ENCODE data around the gene KCNQ1.

KCNQ1 gene

GRCh38 chr11:2524446-2525165 lies 79.8 kb downstream of the KCNQ1 start:
- Histone ChIP-seq H2AFZ (ENCODE audit: low read length, unreplicated experiment) (no peak overlapping the region), H3K36me3 (ENCODE audit: insufficient read depth, low read length) (no peaks in the 10 kb centered on the region), H3K79me2 (ENCODE audit: control insufficient read depth, insufficient read depth, low read length, unreplicated experiment) (no peaks in the 10 kb centered on the region), H3K4me1 (ENCODE audit: control insufficient read depth, insufficient read depth, low read length, unreplicated experiment) (no peaks in the 10 kb centered on the region), H3K27me3 (ENCODE audit: insufficient read depth, low read length) (peaks cover 9% of the 10 kb centered on the region), H3K4me3 (ENCODE audit: low read depth, low read length) (no peak overlapping the region), H3K27ac (ENCODE audit: low read depth, low read length) (no peak overlapping the region)

DNA sequence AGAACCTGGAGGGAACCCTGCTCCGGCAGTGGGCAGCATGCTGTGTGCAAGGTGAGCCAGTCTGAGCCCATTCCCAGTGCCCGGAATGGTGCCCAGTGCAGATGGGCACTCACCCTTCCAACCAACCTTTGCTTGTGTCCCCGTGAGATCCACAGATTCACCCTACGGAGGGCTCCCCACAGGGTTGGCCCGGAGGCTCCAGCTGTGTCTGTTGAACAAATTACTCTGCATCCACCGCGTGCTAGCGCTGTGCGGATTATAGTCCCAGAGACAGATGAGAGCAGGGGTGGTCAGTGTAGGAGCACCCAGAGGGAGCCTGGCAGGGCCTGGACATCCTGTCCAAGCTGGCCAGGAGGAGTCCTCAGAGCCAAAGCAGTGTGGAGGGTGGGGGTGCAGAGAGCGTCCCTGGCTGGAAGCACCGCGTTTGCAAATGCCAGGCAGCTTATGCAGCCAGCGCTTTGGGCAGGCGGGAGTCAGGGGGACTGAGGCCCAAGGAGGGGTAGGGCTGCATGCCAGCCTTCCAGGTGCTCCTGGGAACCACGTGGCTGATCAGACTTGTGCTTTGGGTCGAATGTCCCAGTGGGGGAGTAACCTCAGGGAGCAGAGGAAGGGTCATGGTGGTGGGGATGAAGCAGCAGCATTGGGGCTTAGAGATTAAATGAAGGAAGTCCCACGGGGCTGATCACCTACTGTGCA lies 80.5 kb downstream of the KCNQ1 start:
- H2AFZ ChIP-seq (ENCODE audit: low read length, unreplicated experiment) = no peak overlapping the region
- H3K79me2 ChIP-seq (ENCODE audit: control insufficient read depth, insufficient read depth, low read length, unreplicated experiment) = no peaks in the 10 kb centered on the region
- no peak overlapping the region for H3K4me3 ChIP-seq (ENCODE audit: low read depth, low read length)
- peaks cover 9% of the 10 kb centered on the region for H3K27me3 ChIP-seq (ENCODE audit: insufficient read depth, low read length)
- H3K36me3 ChIP-seq (ENCODE audit: insufficient read depth, low read length) = no peaks in the 10 kb centered on the region
- no peaks in the 10 kb centered on the region for H3K4me1 ChIP-seq (ENCODE audit: control insufficient read depth, insufficient read depth, low read length, unreplicated experiment)
- H3K27ac ChIP-seq (ENCODE audit: low read depth, low read length) = no peak overlapping the region

DNA sequence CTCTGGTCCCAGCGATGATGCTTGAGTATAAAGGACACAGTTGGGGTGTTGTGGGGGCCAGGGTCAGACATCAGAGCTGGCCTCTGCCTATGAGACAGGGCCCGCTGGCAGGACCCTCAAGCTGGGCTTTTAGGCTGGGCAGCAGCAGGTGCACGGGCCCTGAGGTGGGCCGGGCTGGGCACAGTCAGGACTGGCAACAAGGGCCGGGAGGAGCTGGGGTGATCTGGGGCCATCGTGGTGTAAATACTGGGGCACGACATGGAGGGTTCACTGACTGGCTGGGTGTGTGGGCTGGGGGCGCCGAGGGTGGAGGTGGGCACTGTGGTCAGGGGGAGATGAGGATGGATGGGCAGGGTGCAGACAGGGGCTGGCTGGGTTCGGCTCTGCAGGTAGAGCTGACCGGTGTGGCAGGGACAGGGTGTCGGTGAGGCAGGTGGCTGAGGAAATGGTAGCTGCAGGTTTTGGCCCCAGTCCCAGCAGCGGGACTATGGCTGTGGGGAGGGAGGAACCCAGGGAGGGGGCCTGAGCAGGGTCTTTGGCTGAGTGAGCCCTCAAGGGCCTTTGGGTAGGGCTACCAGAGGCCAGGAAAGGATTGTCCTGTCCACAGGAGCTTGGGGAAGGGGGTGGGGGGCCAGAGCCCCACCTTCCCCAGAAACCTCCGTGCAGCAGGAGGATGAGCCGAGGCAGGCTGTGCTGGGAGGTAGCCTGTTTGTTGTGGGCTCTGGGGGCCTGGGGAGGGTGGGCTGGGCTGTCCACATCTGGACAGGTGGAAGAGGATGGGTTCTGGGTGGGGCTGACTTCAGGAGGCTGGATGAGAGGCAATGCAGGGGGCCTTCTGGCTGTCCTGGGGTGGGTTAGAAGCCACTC lies 81.4 kb downstream of the KCNQ1 start:
- Histone ChIP-seq H3K79me2 (ENCODE audit: control insufficient read depth, insufficient read depth, low read length, unreplicated experiment) (no peaks in the 10 kb centered on the region), H3K4me1 (ENCODE audit: control insufficient read depth, insufficient read depth, low read length, unreplicated experiment) (no peaks in the 10 kb centered on the region), H3K27ac (ENCODE audit: low read depth, low read length) (no peak overlapping the region), H3K4me3 (ENCODE audit: low read depth, low read length) (peak overlapping the region; percentile 56; the same call in 1 of the 2 replicates), H3K36me3 (ENCODE audit: insufficient read depth, low read length) (no peaks in the 10 kb centered on the region), H2AFZ (ENCODE audit: low read length, unreplicated experiment) (no peak overlapping the region), H3K27me3 (ENCODE audit: insufficient read depth, low read length) (peaks cover 9% of the 10 kb centered on the region)

DNA sequence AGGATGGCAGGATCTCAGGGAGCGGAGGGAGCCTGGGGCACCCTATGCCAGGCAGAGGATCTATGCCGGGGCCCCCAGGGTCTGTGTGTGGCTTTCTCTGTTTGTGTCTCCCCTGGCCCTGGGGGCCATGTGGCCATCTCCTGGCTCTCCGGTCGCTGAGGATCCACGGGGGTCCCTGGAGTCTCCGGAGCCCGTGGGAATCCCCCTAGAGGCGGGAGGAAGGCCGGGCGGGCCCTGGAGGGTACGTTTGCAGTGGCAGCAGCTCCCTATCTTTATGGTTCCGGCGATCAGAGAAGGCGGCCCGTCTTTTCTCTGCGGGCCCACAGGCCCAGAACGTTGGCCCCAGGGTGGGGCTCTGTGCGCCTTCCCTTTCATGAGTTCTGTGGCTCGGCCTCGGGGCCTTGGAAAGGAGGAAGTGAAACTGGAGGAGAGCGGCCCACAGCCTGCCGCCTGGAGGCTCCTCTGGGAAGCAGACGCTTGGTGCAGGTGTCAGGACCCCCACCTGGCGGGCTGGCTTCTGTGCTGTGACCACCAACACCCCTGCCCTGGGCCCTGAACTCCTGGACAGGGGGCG lies 82.1 kb downstream of the KCNQ1 start:
- Histone ChIP-seq H3K79me2 (ENCODE audit: control insufficient read depth, insufficient read depth, low read length, unreplicated experiment) (no peaks in the 10 kb centered on the region), H3K4me1 (ENCODE audit: control insufficient read depth, insufficient read depth, low read length, unreplicated experiment) (no peaks in the 10 kb centered on the region), H3K27me3 (ENCODE audit: insufficient read depth, low read length) (peaks cover 9% of the 10 kb centered on the region), H2AFZ (ENCODE audit: low read length, unreplicated experiment) (peak overlapping the region; percentile 7), H3K36me3 (ENCODE audit: insufficient read depth, low read length) (no peaks in the 10 kb centered on the region), H3K27ac (ENCODE audit: low read depth, low read length) (no peak overlapping the region), H3K4me3 (ENCODE audit: low read depth, low read length) (peak overlapping the region; percentile 56; the same call in 1 of the 2 replicates)

DNA sequence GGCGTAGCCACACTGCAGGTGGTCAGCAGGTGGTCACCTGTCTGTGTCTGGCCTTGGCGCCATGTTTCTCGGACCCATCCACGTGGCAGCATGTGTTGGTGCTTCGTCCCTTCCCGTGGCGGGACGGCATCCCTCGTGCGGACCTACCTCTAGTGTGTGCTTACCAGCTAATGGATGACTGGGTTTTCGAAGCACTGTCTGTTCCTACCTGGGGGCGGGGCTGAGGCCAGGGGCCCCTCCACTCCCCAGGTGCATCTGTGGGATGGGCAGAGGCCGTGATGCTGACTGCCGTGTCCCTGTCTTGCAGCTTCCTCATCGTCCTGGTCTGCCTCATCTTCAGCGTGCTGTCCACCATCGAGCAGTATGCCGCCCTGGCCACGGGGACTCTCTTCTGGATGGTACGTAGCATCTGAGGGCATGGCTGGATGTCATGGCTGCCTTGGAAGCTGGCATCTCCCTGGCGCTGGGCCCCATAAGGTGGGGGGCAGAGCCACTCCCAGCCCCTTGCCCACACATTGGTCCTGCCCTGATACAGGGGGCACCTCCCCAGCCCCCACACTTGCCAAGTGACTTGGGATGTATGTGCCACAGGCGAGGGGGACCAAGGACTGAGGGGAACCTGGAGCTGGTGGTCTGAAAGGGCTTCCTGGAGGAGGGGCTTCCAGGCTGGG lies 82.9 kb downstream of the KCNQ1 start:
- H3K79me2 ChIP-seq (ENCODE audit: control insufficient read depth, insufficient read depth, low read length, unreplicated experiment) = no peaks in the 10 kb centered on the region
- no peak overlapping the region for H3K4me3 ChIP-seq (ENCODE audit: low read depth, low read length)
- no peaks in the 10 kb centered on the region for H3K4me1 ChIP-seq (ENCODE audit: control insufficient read depth, insufficient read depth, low read length, unreplicated experiment)
- H3K27me3 ChIP-seq (ENCODE audit: insufficient read depth, low read length) = peaks cover 7% of the 10 kb centered on the region
- no peak overlapping the region for H3K27ac ChIP-seq (ENCODE audit: low read depth, low read length)
- H2AFZ ChIP-seq (ENCODE audit: low read length, unreplicated experiment) = no peak overlapping the region
- H3K36me3 ChIP-seq (ENCODE audit: insufficient read depth, low read length) = no peaks in the 10 kb centered on the region

GRCh38 chr11:2528301-2529050 lies 83.7 kb downstream of the KCNQ1 start:
- H3K4me3 ChIP-seq (ENCODE audit: low read depth, low read length) = no peak overlapping the region
- peaks cover 6% of the 10 kb centered on the region for H3K4me1 ChIP-seq (ENCODE audit: control insufficient read depth, insufficient read depth, low read length, unreplicated experiment)
- H3K27me3 ChIP-seq (ENCODE audit: insufficient read depth, low read length) = peaks cover 5% of the 10 kb centered on the region; the same call in 1 of the 2 replicates
- H3K27ac ChIP-seq (ENCODE audit: low read depth, low read length) = no peak overlapping the region
- no peaks in the 10 kb centered on the region for H3K79me2 ChIP-seq (ENCODE audit: control insufficient read depth, insufficient read depth, low read length, unreplicated experiment)
- no peak overlapping the region for H2AFZ ChIP-seq (ENCODE audit: low read length, unreplicated experiment)
- no peaks in the 10 kb centered on the region for H3K36me3 ChIP-seq (ENCODE audit: insufficient read depth, low read length)

DNA sequence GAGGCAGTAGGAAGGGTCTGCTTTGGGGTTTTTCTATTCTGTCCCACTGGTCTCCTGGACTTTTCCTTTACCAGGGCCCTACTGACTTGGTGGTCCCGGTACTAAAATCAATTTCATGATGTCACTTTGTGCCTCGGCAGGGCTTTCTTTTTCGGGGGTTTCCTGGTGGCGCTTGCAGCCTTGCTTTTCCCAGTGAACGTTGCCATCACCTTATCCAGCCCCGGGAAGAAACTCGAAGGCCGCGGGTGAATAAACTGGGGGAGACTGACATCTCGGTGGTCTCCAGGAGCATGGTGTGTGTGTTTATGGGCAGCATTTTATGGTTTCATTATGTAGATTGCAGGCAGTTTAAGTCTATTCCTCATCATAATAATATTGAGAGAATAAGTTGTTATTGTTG lies 84.4 kb downstream of the KCNQ1 start:
- H3K36me3 ChIP-seq (ENCODE audit: insufficient read depth, low read length) = no peaks in the 10 kb centered on the region
- peaks cover 13% of the 10 kb centered on the region for H3K4me1 ChIP-seq (ENCODE audit: control insufficient read depth, insufficient read depth, low read length, unreplicated experiment)
- no peak overlapping the region for H3K4me3 ChIP-seq (ENCODE audit: low read depth, low read length)
- no peak overlapping the region for H2AFZ ChIP-seq (ENCODE audit: low read length, unreplicated experiment)
- H3K27me3 ChIP-seq (ENCODE audit: insufficient read depth, low read length) = peaks cover 5% of the 10 kb centered on the region; the same call in 1 of the 2 replicates
- no peak overlapping the region for H3K27ac ChIP-seq (ENCODE audit: low read depth, low read length)
- H3K79me2 ChIP-seq (ENCODE audit: control insufficient read depth, insufficient read depth, low read length, unreplicated experiment) = no peaks in the 10 kb centered on the region

- peaks cover 5% of the 10 kb centered on the region; the same call in 1 of the 2 replicates for H3K27me3 ChIP-seq (ENCODE audit: insufficient read depth, low read length)
- peaks cover 14% of the 10 kb centered on the region for H3K4me1 ChIP-seq (ENCODE audit: control insufficient read depth, insufficient read depth, low read length, unreplicated experiment)
- no peaks in the 10 kb centered on the region for H3K79me2 ChIP-seq (ENCODE audit: control insufficient read depth, insufficient read depth, low read length, unreplicated experiment)
- H3K36me3 ChIP-seq (ENCODE audit: insufficient read depth, low read length) = no peaks in the 10 kb centered on the region
- H2AFZ ChIP-seq (ENCODE audit: low read length, unreplicated experiment) = no peak overlapping the region
- H3K27ac ChIP-seq (ENCODE audit: low read depth, low read length) = no peak overlapping the region
- no peak overlapping the region for H3K4me3 ChIP-seq (ENCODE audit: low read depth, low read length)
Observed at GRCh38 chr11:2529636-2530035, 84.8 kb downstream of the KCNQ1 start.

GRCh38 chr11:2530131-2530854 lies 85.5 kb downstream of the KCNQ1 start:
- H3K27me3 ChIP-seq (ENCODE audit: insufficient read depth, low read length) = peaks cover 5% of the 10 kb centered on the region; the same call in 1 of the 2 replicates
- H2AFZ ChIP-seq (ENCODE audit: low read length, unreplicated experiment) = no peak overlapping the region
- H3K79me2 ChIP-seq (ENCODE audit: control insufficient read depth, insufficient read depth, low read length, unreplicated experiment) = no peaks in the 10 kb centered on the region
- H3K4me3 ChIP-seq (ENCODE audit: low read depth, low read length) = no peak overlapping the region
- H3K36me3 ChIP-seq (ENCODE audit: insufficient read depth, low read length) = no peaks in the 10 kb centered on the region
- peaks cover 14% of the 10 kb centered on the region for H3K4me1 ChIP-seq (ENCODE audit: control insufficient read depth, insufficient read depth, low read length, unreplicated experiment)
- no peak overlapping the region for H3K27ac ChIP-seq (ENCODE audit: low read depth, low read length)

Data from ACC112 (cell line).